ENCODE results near the gene TAF1C.
A peak's percentile ranks its signal among the peaks of the same experiment; 100 is the strongest.

TAF1C gene, protein sequence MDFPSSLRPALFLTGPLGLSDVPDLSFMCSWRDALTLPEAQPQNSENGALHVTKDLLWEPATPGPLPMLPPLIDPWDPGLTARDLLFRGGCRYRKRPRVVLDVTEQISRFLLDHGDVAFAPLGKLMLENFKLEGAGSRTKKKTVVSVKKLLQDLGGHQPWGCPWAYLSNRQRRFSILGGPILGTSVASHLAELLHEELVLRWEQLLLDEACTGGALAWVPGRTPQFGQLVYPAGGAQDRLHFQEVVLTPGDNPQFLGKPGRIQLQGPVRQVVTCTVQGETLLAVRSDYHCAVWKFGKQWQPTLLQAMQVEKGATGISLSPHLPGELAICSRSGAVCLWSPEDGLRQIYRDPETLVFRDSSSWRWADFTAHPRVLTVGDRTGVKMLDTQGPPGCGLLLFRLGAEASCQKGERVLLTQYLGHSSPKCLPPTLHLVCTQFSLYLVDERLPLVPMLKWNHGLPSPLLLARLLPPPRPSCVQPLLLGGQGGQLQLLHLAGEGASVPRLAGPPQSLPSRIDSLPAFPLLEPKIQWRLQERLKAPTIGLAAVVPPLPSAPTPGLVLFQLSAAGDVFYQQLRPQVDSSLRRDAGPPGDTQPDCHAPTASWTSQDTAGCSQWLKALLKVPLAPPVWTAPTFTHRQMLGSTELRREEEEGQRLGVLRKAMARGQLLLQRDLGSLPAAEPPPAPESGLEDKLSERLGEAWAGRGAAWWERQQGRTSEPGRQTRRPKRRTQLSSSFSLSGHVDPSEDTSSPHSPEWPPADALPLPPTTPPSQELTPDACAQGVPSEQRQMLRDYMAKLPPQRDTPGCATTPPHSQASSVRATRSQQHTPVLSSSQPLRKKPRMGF

DNA sequence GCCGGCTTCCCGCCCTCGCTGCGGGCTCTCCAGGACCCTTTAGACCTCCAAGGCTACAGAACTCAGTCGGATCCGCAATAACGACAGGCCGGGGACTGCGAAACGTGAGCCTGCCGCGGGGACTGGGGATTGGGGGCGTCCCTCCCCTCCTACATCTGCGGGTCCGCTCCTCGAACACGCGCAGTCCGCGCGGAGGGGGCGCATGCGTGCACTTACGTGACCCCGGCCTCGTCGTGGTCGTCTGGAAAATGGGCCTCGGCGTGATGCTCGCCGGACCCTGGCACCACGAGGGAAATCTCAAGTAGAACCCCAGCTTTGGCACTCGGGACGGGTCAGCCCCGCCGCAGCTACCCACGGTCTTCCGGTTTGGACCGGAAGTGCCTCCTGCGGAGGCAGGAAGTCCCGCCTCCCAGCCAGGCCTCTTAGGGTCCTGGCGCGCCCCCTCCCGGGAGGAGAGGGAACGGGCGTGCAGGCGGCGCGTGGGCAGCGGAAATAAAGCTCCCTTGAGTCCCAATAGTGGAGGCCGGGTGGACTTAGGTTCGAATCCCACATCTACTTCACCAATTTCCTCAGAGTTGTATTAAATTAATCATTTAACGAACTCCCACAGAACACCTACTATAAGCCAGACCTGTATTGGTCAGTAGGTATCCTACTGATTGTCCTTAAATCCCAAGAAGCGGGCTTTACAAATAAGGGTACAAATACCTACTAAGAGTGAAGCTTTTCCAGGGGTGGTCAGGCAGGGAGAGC, at the start of gene TAF1C:
Gene TAF1C, minus strand, starts transcription at position 373 of the 753 bp plus-strand sequence. CDS start 2,069 bp downstream, outside the sequence.
- H3K4me3 Mint-ChIP-seq: peak within 1 kb of the TSS; percentile 94
- no peaks in the 10 kb centered on the region for H3K9me3 Mint-ChIP-seq

DNA sequence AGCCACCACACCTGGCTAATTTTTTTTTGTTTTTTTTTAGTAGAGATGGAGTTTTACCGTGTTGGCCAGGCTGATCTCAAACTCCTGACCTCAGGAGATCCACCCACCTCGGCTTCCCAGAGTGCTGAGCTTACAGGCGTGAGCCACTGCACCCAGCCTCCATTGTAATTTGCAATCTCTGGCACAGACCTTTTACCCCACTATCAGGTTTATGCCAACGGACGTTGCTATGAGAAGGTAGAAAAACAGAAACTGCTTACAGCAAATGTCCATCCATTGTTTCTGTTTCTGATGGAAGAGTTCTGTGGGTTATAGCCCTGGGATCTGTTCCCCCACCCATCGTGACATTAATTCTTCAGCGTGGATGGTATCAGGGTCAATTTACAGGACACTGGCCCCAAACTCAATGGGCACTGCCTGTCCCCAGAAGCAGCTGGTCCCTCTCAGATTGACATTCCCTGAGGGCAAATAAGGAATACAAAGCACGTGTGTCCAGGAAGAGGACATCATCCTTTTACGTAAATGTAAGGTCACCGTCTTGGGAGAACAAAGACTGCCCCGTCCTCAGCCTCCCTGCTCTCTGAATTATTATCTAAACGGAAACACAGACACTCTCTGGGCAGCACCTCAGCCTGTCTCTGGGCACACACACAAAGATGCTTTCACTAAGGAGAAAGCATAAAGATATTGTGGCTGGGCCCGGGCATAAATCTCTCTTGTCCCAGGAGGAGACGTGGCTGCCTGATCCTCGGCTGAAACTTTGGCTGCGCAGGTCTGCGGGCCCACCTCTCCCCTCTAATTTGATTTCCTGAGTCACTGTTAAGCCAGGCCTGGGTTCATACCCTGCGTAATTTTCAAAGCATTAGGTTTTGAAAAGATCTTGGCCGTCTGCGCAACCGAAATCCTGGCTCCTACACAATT, 47.7 kb upstream of the TAF1C start:
- no peak overlapping the region for H3K27ac Mint-ChIP-seq

More for the DNA sequence above, at the start of gene TAF1C:
- Mint-ChIP-seq H3K4me1 (ENCODE audit: low read depth) (peaks cover 10% of the 10 kb centered on the region), H3K27me3 (ENCODE audit: low read depth) (no peaks in the 10 kb centered on the region), H3K27ac (peak within 1 kb of the TSS; percentile 86), H3K36me3 (ENCODE audit: low read depth) (peaks cover 13% of the 10 kb centered on the region)
- peak; percentile 88 for DNase-seq (ENCODE audit: low spot score)

DNA sequence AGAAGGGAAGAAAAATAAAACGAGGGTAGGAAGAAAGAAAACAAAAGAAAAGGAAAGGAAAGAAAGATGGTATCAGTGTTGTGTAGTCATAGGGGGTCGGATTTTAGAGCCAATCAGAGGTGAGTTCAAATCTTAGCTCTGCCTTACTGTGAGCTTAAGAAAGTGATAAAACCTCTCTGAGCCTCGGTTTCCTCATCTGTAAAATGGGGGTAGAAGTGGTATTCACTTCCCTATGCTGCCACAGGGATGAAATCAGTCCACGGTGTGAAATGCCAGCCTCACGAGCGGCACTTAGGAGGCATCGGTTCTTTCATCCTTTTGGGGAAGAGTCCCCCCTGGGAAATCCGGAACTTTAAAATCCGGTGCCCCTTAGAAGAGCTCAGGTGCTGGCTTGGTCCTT, 46.9 kb upstream of the TAF1C start:
- DNase-seq (ENCODE audit: low spot score): no peak
- H3K36me3 Mint-ChIP-seq (ENCODE audit: low read depth): no peaks in the 10 kb centered on the region
- no peak overlapping the region for H3K27ac Mint-ChIP-seq
- peaks cover 10% of the 10 kb centered on the region for H3K27me3 Mint-ChIP-seq (ENCODE audit: low read depth)
- H3K4me1 Mint-ChIP-seq (ENCODE audit: low read depth): no peaks in the 10 kb centered on the region
- no peaks in the 10 kb centered on the region for H3K9me3 Mint-ChIP-seq
- no peak overlapping the region for H3K4me3 Mint-ChIP-seq

More for the DNA sequence above, 47.7 kb upstream of the TAF1C start:
- no peak for DNase-seq (ENCODE audit: low spot score)
- Mint-ChIP-seq H3K9me3 (no peaks in the 10 kb centered on the region), H3K27me3 (ENCODE audit: low read depth) (peaks cover 13% of the 10 kb centered on the region), H3K4me3 (no peak overlapping the region), H3K36me3 (ENCODE audit: low read depth) (no peaks in the 10 kb centered on the region), H3K4me1 (ENCODE audit: low read depth) (no peaks in the 10 kb centered on the region)

DNA sequence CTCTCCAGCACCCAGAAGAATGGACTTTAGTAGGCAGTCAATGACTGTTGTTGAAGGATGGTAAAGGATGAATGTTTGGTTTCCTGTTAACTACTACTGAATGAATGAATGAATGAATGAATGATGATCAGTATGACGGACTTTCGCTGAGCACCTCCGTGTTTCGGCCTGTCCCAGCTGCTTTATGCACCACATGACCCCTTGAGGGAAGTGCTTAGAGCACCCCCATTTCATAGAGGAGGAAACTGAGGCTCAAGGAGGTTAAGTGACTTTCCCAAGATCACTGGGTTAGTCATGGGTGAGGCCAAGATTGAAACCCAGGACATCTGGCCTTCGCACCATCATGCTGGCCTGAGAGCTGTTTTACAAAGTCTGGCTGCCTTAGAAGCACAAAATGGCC, 46.1 kb upstream of the TAF1C start:
- H3K9me3 Mint-ChIP-seq: no peaks in the 10 kb centered on the region
- H3K36me3 Mint-ChIP-seq (ENCODE audit: low read depth): no peaks in the 10 kb centered on the region
- peaks cover 9% of the 10 kb centered on the region for H3K27me3 Mint-ChIP-seq (ENCODE audit: low read depth)
- DNase-seq (ENCODE audit: low spot score): no peak
- H3K4me3 Mint-ChIP-seq: no peak overlapping the region
- no peak overlapping the region for H3K27ac Mint-ChIP-seq
- no peaks in the 10 kb centered on the region for H3K4me1 Mint-ChIP-seq (ENCODE audit: low read depth)

DNA sequence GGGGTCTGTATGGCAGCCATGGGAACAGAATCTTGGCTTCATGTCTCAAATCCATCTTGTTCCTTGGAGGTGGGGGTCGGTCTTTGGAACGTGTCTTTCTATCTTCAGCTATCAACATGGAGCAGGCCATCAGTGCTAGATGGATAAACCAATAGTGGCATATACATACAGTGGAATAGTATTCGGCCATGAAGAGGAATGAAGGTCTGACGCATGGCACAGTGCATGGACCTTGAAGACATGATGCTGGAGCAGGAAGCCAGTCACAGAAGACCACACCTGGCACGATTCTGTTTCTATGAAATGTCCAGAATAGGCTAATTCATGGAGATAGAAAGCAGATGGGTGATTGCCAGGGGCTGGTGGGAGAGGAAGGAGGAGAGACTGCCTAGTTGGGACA, 45.2 kb upstream of the TAF1C start:
- Mint-ChIP-seq H3K27ac (no peak overlapping the region), H3K9me3 (no peaks in the 10 kb centered on the region), H3K36me3 (ENCODE audit: low read depth) (no peaks in the 10 kb centered on the region), H3K27me3 (ENCODE audit: low read depth) (peaks cover 12% of the 10 kb centered on the region), H3K4me3 (no peak overlapping the region), H3K4me1 (ENCODE audit: low read depth) (no peaks in the 10 kb centered on the region)
- no peak for DNase-seq (ENCODE audit: low spot score)

DNA sequence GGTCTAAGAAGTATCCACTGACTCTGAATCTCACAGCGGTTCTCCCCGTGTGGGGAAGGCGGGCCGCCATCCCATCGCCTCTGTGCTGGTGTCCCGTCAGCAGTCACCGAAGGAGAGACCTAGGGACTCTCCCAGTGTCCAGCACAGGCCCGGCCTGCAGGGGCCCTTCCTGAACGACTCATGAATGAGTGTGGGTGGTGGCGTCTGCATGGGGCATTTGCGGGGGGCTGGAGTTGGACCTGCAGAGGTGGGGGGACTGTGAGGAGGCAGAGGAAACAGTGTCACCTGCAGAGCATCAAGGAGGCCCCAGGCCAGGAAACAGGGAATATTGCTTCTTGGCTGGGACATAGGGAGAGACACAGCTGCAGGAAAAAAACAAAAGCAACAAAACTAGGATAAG, 42.6 kb upstream of the TAF1C start:
- Mint-ChIP-seq H3K4me1 (ENCODE audit: low read depth) (no peaks in the 10 kb centered on the region), H3K4me3 (no peak overlapping the region), H3K9me3 (no peaks in the 10 kb centered on the region), H3K27ac (no peak overlapping the region), H3K36me3 (ENCODE audit: low read depth) (no peaks in the 10 kb centered on the region), H3K27me3 (ENCODE audit: low read depth) (peaks cover 15% of the 10 kb centered on the region)
- no peak for DNase-seq (ENCODE audit: low spot score)

DNA sequence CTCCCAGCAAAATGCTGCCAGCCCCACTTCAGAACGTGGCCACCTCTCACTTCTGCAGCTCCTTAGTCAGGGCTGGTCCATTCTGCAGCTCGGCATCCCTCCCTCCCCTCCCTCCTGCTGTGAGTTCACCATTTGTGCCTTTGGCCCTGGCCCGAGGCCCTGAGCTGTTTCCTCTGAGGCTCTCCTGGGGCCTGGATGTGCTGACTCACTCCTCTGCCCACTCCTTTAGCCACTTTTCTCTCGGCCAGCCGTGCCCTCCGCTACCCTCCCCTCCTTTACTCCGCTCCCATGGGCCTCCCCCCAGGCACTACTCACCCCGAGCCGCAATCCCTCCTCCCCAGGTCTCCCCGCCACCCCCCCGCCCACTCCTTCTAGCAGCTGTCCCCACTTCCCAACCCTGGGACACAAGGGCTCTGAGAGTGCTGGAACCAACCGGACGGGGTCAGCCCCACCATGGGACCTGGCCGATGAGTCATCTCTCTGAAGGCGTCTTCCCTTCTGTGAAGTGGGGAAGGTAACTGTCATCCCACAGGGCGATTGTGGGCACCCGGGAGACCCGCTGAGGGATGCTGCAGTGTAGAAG, 41.5 kb upstream of the TAF1C start:
- Mint-ChIP-seq H3K36me3 (ENCODE audit: low read depth) (no peaks in the 10 kb centered on the region), H3K27me3 (ENCODE audit: low read depth) (peaks cover 15% of the 10 kb centered on the region), H3K9me3 (no peaks in the 10 kb centered on the region), H3K27ac (no peak overlapping the region), H3K4me3 (no peak overlapping the region), H3K4me1 (ENCODE audit: low read depth) (no peaks in the 10 kb centered on the region)
- DNase-seq (ENCODE audit: low spot score): no peak

DNA sequence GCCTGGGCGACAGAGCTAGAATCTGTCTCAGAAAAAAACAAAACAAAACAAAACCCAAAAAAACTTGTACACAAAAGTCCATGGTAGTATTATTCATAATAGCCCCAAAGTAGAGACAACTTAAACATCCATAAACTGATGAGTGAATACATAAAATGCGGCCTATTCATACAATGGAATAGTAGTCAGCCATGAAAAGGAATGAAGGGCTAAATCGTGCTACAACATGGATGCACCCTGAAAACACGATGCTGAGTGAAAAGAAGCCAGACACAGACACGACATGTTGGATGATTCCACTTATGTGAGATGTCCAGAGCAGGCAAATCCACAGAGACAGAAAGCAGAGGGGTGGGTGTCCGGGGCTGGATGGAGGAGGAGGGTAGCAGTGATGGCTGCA, 40.7 kb upstream of the TAF1C start:
- H3K27ac Mint-ChIP-seq: no peak overlapping the region
- no peaks in the 10 kb centered on the region for H3K4me1 Mint-ChIP-seq (ENCODE audit: low read depth)
- H3K4me3 Mint-ChIP-seq: no peak overlapping the region
- no peaks in the 10 kb centered on the region for H3K36me3 Mint-ChIP-seq (ENCODE audit: low read depth)
- DNase-seq (ENCODE audit: low spot score): no peak
- H3K9me3 Mint-ChIP-seq: no peaks in the 10 kb centered on the region
- peaks cover 15% of the 10 kb centered on the region for H3K27me3 Mint-ChIP-seq (ENCODE audit: low read depth)

DNA sequence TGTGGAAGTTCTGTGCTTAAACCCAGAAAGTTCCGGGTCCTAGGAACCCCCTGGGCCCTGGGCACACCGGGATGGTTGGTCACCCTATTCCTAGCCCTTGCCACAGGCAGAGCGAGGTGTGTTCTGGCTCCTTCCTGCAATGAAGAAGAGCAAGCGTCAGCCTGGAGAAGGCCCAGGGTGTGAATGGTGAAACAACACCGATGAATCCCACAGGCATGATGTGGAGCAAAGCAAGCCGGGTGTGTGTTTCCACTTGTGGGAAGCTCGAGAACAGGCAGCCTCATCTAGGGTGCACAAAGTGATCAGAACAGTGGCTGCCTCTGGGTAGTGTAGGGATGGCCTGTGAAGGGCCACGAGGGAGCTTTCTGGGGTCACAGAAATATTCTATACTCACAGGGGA, 39.2 kb upstream of the TAF1C start:
- no peak overlapping the region for H3K4me3 Mint-ChIP-seq
- H3K9me3 Mint-ChIP-seq: no peaks in the 10 kb centered on the region
- H3K27ac Mint-ChIP-seq: no peak overlapping the region
- H3K27me3 Mint-ChIP-seq (ENCODE audit: low read depth): peaks cover 9% of the 10 kb centered on the region
- no peaks in the 10 kb centered on the region for H3K4me1 Mint-ChIP-seq (ENCODE audit: low read depth)
- DNase-seq (ENCODE audit: low spot score): no peak
- no peaks in the 10 kb centered on the region for H3K36me3 Mint-ChIP-seq (ENCODE audit: low read depth)

DNA sequence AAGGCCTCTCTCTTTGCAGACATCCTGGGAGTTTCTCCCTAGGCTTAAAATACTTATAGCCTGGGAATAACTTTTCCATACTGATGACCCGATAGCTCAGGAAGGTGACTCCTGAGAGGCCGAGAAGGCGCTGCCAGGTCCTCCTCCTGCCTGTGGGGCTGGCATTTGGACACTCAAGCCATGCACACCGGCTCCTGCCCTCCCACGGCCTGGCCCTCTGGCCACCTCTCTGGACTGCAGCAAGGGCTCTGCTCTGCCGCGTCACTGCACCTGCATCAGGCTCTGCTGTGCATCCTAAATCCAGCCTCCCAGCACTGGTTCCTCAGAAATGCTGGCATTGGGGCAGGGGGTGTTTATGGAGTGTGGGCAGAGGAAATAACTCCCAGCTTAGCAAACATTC, 38.7 kb upstream of the TAF1C start:
- no peak overlapping the region for H3K4me3 Mint-ChIP-seq
- H3K36me3 Mint-ChIP-seq (ENCODE audit: low read depth): no peaks in the 10 kb centered on the region
- H3K27me3 Mint-ChIP-seq (ENCODE audit: low read depth): peaks cover 9% of the 10 kb centered on the region
- H3K4me1 Mint-ChIP-seq (ENCODE audit: low read depth): no peaks in the 10 kb centered on the region
- no peak for DNase-seq (ENCODE audit: low spot score)
- H3K9me3 Mint-ChIP-seq: no peaks in the 10 kb centered on the region
- no peak overlapping the region for H3K27ac Mint-ChIP-seq

DNA sequence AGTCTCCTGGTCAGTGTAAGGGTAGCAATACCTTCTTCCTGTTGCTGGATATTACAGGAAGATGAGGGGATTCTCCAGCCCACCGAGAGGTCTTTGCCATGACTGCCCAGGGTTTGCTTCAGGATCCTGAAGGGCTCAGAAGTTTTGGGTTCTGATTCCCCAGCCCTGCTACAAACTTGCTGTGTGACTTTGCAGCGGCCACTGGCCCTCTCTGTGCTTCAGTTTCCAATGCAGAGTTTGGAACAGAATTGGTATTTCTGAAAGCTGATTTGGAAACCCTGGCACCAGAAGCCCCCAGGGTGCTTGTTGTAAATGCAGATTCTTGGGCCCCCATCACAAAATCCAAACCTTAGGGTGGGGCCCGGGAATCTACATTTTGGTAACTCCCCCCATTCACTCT, 38.3 kb upstream of the TAF1C start:
- Mint-ChIP-seq H3K4me3 (no peak overlapping the region), H3K27ac (no peak overlapping the region), H3K36me3 (ENCODE audit: low read depth) (no peaks in the 10 kb centered on the region), H3K9me3 (no peaks in the 10 kb centered on the region), H3K4me1 (ENCODE audit: low read depth) (no peaks in the 10 kb centered on the region), H3K27me3 (ENCODE audit: low read depth) (peaks cover 9% of the 10 kb centered on the region)
- no peak for DNase-seq (ENCODE audit: low spot score)

DNA sequence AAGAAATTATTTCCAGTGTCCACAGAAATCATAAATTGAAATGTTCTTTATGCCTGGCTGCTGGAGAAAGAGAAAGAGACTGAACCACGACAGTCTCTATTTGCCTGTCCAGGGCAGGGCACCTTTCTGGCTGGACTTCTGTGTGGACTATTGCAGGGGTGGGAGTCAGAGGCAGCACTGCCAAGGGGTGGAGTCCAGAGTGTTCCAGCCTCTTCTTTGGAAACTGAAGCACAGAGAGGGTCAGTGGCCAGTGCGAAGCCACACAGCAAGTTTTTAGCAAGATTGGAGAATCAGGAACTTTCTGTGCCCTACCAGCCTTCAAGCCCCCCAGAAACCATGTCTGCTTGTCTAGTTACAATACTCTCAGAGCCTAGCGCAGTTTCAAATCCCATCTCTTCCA, 37.7 kb upstream of the TAF1C start:
- H3K27ac Mint-ChIP-seq: no peak overlapping the region
- no peak for DNase-seq (ENCODE audit: low spot score)
- H3K27me3 Mint-ChIP-seq (ENCODE audit: low read depth): peaks cover 8% of the 10 kb centered on the region
- no peaks in the 10 kb centered on the region for H3K4me1 Mint-ChIP-seq (ENCODE audit: low read depth)
- no peak overlapping the region for H3K4me3 Mint-ChIP-seq
- H3K36me3 Mint-ChIP-seq (ENCODE audit: low read depth): no peaks in the 10 kb centered on the region
- no peaks in the 10 kb centered on the region for H3K9me3 Mint-ChIP-seq

DNA sequence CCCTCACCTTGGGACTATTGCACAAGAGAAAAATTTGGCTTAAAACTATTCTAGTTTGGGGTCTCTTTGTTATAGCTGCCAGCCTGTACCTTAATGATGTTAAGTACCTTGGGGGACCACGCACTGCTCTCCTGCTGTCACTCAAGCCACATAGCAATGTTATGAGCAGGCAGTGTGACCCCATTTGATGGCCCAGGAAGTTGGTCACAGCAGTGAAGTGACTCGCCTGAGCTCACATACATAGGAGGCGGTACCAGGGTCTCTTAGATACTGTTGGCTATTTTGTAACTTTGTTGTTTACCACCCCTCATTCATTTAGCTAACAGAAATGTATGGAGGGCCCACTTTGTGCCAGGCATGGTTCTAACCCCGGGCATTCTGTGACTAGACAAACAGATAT, 36.6 kb upstream of the TAF1C start:
- Mint-ChIP-seq H3K4me1 (ENCODE audit: low read depth) (no peaks in the 10 kb centered on the region), H3K9me3 (no peaks in the 10 kb centered on the region), H3K4me3 (no peak overlapping the region), H3K27me3 (ENCODE audit: low read depth) (peaks cover 6% of the 10 kb centered on the region), H3K36me3 (ENCODE audit: low read depth) (no peaks in the 10 kb centered on the region), H3K27ac (no peak overlapping the region)
- no peak for DNase-seq (ENCODE audit: low spot score)
